Calu3 (cell line): ENCODE results near the gene KDM1A. TPM values are rescaled to one million over a fixed set of nuclear protein-coding genes. Genes with fewer than 3 reads are reported as not detected.
"Not testable (repeated sequence)": the region's sequence is repeated elsewhere in the genome, so short reads cannot be mapped to it uniquely, and the experiment has no call there.

Experiments
- BruUV-seq: library from RNA; stranded (reverse); fragments of 400-500 nt; replicated peaks from 2 replicates; lab custom pipeline; 2021; lab: Mats Ljungman, UMichigan
- CTCF ChIA-PET: fragments of 300-600 bp; sonication (Branson Sonifier 250); formaldehyde crosslinking; loops from one replicate; lab custom pipeline; 2022; ENCODE audit warnings: antibody characterized with exemption; lab: Charles Lee
- DNase-seq: peaks from one replicate; pipeline ENCODE4 v3.0.0; 2022
- H3K27ac Mint-ChIP-seq: one replicate; pipeline ENCODE4 v1.8.0; 2022; ENCODE audit warnings: mixed read lengths; ENCODE audit not compliant: unreplicated experiment
- H3K27me3 Mint-ChIP-seq: one replicate; pipeline ENCODE4 v1.8.0; 2022; ENCODE audit warnings: mixed read lengths; ENCODE audit not compliant: unreplicated experiment
- H3K36me3 Mint-ChIP-seq: one replicate; pipeline ENCODE4 v1.8.0; 2022; ENCODE audit warnings: mild to moderate bottlenecking, moderate library complexity, mixed read lengths; ENCODE audit not compliant: insufficient read depth, unreplicated experiment
- H3K4me1 Mint-ChIP-seq: one replicate; pipeline ENCODE4 v1.8.0; 2022; ENCODE audit warnings: mild to moderate bottlenecking, low read depth, mixed read lengths; ENCODE audit not compliant: unreplicated experiment
- H3K4me3 Mint-ChIP-seq: one replicate; pipeline ENCODE4 v1.8.0; 2022; ENCODE audit warnings: mild to moderate bottlenecking, low read depth, moderate library complexity, mixed read lengths; ENCODE audit not compliant: unreplicated experiment
- H3K9me3 Mint-ChIP-seq: one replicate; pipeline ENCODE4 v1.8.0; 2022; ENCODE audit warnings: low read depth, mixed read lengths; ENCODE audit not compliant: unreplicated experiment
- intact Hi-C: fragments of 100-400 bp; cut with micrococcal nuclease; formaldehyde crosslinking; loops from one replicate; pipeline ENCODE4 v1.10.0; 2022; ENCODE audit not compliant: unreplicated experiment
- total RNA-seq: library from RNA; stranded (reverse); gene quantifications from 2 replicates; pipeline ENCODE4 v1.2.3, GENCODE V29; 2022
- TF ChIP-seq, protein P1 (sequence below): fragments of 200-600 bp; IDR thresholded peaks from one replicate; pipeline ENCODE4 v1.8.0; 2022; ENCODE audit warnings: antibody characterized with exemption; ENCODE audit not compliant: unreplicated experiment

Gene KDM1A
- total RNA-seq, 1 experiment from 2014 or later: 67.8 TPM

DNA sequence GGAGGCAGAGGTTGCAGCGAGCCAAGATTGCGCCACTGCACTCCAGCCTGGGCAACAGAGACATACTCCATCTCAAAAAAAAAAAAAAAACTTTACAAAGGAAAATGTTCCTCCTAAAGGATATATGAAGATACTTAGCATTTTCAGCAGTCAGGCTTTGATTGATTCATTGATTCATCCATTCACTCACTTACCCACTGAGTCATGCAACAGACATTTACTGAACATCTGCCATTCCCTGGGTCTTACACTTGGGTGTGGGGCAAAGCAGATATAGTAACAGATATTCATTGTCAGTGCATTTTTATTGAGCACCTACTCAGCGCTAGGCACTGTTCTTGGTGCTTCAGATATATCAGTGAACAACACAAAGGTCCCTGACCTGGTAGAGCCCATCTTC lies 41.0 kb upstream of the KDM1A start:
- TF ChIP-seq, protein P1, sequence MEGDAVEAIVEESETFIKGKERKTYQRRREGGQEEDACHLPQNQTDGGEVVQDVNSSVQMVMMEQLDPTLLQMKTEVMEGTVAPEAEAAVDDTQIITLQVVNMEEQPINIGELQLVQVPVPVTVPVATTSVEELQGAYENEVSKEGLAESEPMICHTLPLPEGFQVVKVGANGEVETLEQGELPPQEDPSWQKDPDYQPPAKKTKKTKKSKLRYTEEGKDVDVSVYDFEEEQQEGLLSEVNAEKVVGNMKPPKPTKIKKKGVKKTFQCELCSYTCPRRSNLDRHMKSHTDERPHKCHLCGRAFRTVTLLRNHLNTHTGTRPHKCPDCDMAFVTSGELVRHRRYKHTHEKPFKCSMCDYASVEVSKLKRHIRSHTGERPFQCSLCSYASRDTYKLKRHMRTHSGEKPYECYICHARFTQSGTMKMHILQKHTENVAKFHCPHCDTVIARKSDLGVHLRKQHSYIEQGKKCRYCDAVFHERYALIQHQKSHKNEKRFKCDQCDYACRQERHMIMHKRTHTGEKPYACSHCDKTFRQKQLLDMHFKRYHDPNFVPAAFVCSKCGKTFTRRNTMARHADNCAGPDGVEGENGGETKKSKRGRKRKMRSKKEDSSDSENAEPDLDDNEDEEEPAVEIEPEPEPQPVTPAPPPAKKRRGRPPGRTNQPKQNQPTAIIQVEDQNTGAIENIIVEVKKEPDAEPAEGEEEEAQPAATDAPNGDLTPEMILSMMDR: no peak
- no peak overlapping the region for H3K27ac Mint-ChIP-seq

DNA sequence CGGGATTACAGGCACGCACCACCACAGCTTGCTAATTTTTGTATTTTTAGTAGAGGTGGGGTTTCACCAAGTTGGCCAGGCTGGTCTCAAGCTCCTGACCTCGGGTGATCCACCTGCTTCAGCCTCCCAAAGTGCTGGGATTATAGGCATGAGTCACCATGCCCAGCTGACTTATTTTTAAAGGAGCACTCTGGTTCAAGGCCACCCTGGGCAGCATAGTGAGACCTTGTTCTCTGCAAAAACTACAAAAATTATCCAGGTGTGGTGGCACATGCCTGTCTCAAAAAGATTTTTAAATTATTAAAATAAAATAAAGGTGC lies 38.8 kb upstream of the KDM1A start:
- H3K9me3 Mint-ChIP-seq, H3K36me3 Mint-ChIP-seq, H3K27ac Mint-ChIP-seq, DNase-seq, H3K4me3 Mint-ChIP-seq, BruUV-seq, intact Hi-C loops, H3K27me3 Mint-ChIP-seq, CTCF ChIA-PET: not testable (repeated sequence)
- H3K4me1 Mint-ChIP-seq: peaks cover 20% of the 10 kb centered on the region

More for the DNA sequence above, 41.0 kb upstream of the KDM1A start:
- Mint-ChIP-seq H3K36me3 (no peaks in the 10 kb centered on the region), H3K4me1 (peaks cover 20% of the 10 kb centered on the region), H3K4me3 (no peak overlapping the region), H3K27me3 (no peaks in the 10 kb centered on the region), H3K9me3 (no peaks in the 10 kb centered on the region)
- DNase-seq: no peak
- CTCF ChIA-PET: interaction anchor here (0.7 kb wide), 1 partner anchor 43 kb away, joined by 3 read pairs; no protein-coding TSS in a partner anchor
- intact Hi-C loops: loop anchor here (5.0 kb wide), 1 partner anchor 104 kb away; no protein-coding TSS in a partner anchor
- no TSS peak for BruUV-seq

DNA sequence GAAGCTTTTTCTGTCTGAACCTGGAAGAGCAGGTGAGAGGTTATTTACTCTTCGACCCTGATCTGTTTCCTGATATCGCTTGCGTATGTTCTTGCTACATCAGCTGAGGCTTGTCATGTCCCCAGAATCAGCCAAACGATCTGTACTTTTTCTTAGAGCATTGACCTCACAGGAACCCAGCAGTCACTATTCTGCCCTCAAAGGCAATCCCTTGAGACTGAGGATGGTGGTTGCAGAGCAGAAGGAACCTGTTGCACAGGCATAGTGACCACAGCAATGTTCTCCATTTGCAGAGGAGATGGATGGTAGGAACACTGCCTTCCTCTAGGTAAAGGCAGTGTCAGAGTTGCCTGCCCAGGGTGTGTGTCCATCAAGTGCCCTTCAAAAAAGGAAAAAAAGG lies 35.3 kb upstream of the KDM1A start:
- DNase-seq: no peak
- BruUV-seq: no TSS peak
- intact Hi-C loops: no loop called here
- CTCF ChIA-PET: no interaction called here
- H3K4me1 Mint-ChIP-seq: peaks cover 8% of the 10 kb centered on the region
- no peak overlapping the region for H3K4me3 Mint-ChIP-seq
- H3K36me3 Mint-ChIP-seq: no peaks in the 10 kb centered on the region
- H3K27ac Mint-ChIP-seq: no peak overlapping the region
- no peaks in the 10 kb centered on the region for H3K9me3 Mint-ChIP-seq
- TF ChIP-seq, protein P1: no peak
- no peaks in the 10 kb centered on the region for H3K27me3 Mint-ChIP-seq

DNA sequence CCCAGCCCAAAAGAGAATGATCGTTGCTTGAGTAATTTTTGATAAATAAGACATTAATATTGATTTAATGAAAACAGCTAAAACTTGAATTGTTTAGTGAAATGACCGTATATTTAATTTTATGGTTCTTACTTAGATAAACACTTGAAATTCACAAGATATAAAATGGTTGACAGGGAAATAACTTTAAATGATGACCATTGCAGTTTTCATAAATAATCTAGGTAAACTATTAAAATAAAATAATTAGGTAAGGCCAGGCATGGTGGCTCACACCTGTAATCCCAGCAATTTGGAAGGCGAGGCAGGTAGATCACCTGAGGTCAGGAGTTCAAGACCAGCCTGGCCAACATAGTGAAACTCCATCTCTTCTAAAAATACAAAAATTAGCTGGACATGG lies 26.9 kb upstream of the KDM1A start:
- H3K27ac Mint-ChIP-seq, CTCF ChIA-PET, BruUV-seq, H3K4me3 Mint-ChIP-seq, H3K36me3 Mint-ChIP-seq, H3K9me3 Mint-ChIP-seq, intact Hi-C loops, DNase-seq, H3K27me3 Mint-ChIP-seq, H3K4me1 Mint-ChIP-seq: not testable (repeated sequence)

DNA sequence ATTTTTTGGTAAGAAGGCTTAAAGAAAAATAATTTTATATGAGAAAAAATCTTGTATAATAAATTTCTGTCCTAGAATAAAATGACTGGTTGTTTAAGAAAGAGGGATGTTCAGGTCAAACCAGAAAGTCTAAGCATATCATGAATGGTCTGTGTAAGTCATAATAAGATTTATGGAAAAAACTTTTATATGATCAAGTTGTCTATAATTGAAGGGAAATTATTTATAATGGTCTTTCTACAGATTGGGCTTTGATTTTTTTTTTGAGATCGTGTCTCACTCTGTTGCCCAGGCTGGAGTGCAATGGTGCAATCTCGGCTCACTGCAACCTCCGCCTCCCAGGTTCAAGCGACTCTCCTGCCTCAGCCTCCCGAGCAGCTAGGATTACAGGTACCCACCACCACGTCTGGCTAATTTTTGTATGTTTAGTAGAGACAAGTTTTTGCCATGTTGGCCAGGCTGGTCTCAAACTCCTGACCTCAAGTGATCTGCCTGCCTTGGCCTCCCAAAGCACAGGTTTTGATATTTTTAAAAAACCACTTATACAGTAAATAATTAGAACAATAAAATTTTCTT lies 26.0 kb upstream of the KDM1A start:
- DNase-seq, H3K9me3 Mint-ChIP-seq, CTCF ChIA-PET, H3K27me3 Mint-ChIP-seq, H3K4me1 Mint-ChIP-seq, intact Hi-C loops, H3K4me3 Mint-ChIP-seq, BruUV-seq, H3K27ac Mint-ChIP-seq, H3K36me3 Mint-ChIP-seq: not testable (repeated sequence)

DNA sequence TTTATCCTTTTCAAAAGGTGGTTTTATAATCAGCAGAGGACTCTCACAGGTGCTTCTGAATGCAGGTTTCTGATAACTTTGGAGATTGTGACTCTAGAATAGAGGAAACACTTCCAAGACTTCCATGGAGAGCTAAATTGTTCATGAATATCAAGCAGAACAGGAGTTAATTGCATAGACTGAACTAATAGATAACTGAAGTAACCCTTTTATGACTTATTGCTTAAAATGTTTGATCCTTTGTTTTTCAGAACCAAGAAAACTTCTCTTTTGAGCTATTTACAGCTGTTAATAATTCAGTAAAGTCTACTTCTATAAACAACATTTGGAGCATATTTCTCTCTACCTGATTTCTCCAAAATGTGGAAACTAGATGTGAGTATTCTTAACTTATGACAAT lies 23.5 kb upstream of the KDM1A start:
- Mint-ChIP-seq H3K9me3 (no peaks in the 10 kb centered on the region), H3K27me3 (no peaks in the 10 kb centered on the region), H3K27ac (no peak overlapping the region), H3K36me3 (no peaks in the 10 kb centered on the region), H3K4me1 (no peaks in the 10 kb centered on the region), H3K4me3 (no peak overlapping the region)
- no peak for DNase-seq
- TF ChIP-seq, protein P1: no peak
- CTCF ChIA-PET: no interaction called here
- intact Hi-C loops: no loop called here
- BruUV-seq: no TSS peak

DNA sequence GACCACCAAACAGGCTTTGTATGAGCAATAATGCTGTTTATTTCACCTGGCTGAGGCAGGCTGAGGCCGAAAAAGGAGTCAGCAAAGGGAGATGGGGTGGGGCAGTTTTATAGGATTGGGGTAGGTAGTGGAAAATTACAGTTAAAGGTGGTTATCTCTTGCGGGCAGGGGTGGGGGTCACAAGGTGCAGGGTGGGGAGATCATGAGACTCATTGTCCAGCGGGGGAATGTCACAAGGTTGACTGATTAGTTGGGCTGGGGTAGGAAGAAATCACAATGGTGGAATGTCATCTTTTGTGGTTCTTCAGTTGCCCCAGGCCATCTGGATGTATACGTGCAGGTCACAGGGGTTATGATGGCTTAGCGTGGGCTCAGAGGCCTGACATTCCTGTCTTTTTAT lies 21.7 kb upstream of the KDM1A start:
- CTCF ChIA-PET, H3K4me3 Mint-ChIP-seq, intact Hi-C loops, H3K9me3 Mint-ChIP-seq, DNase-seq, H3K27ac Mint-ChIP-seq, H3K4me1 Mint-ChIP-seq, BruUV-seq, H3K27me3 Mint-ChIP-seq, H3K36me3 Mint-ChIP-seq: not testable (repeated sequence)

DNA sequence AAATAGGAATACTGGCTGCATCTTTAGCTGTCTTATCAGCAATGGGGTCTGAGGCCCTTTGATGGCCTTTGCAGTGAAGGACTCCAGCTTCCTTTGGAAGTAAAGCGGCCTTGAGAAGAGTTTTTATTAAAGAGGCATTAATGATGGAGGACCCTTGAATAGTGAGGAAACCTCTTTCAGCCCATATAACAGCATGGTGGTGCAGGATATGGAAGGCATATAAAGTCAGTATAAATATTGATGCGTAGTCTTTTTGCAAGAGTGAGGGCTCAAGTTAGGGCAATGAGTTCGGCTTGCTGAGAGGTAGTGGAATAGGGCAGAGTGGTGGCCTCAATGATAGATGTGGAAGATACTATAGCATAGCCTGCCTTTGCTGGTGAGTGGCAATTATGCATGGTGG lies 19.1 kb upstream of the KDM1A start:
- H3K4me3 Mint-ChIP-seq, H3K9me3 Mint-ChIP-seq, intact Hi-C loops, BruUV-seq, H3K4me1 Mint-ChIP-seq, CTCF ChIA-PET, DNase-seq, H3K27ac Mint-ChIP-seq, H3K27me3 Mint-ChIP-seq, H3K36me3 Mint-ChIP-seq: not testable (repeated sequence)
